K562 (cell line): ENCODE measurements around the gene MYPN. TPM values are rescaled to one million over a fixed set of nuclear protein-coding genes. Genes with fewer than 3 reads are reported as not detected.

Experiments
- CEBPG ChIP-seq, 3 experiments: fragments of 200-800 bp in 1 of 3; sonication (Bioruptor generic) in 1 of 3; sonication (generic) in 1 of 3; formaldehyde crosslinking in 1 of 3; IDR thresholded peaks in 2 of 3; conservative IDR thresholded peaks in 1 of 3; 2 replicates each; pipeline versions ENCODE4 v1.6.1 to v1.8.0; 2016 to 2022; ENCODE audit warnings: missing compliant biosample characterization in 2 of 3, missing genetic modification characterization in 2 of 3, mild to moderate bottlenecking in 1 of 3, missing genetic modification reagents in 1 of 3
- CREM ChIP-seq: IDR thresholded peaks from 2 replicates; pipeline ENCODE4 v1.6.1; 2014; ENCODE audit warnings: antibody characterized with exemption, low read depth
- CTBP1 ChIP-seq: fragments of 450-650 bp; IDR thresholded peaks from 2 replicates; pipeline ENCODE4 v1.6.1; 2016; ENCODE audit warnings: borderline replicate concordance
- FOXJ2 ChIP-seq: fragments of 200-800 bp; sonication (Bioruptor generic); IDR thresholded peaks from 2 replicates; pipeline ENCODE4 v1.6.1; 2016; ENCODE audit warnings: missing genetic modification characterization, missing compliant biosample characterization
- FOXK2 ChIP-seq, 2 experiments: fragments of 450-650 bp; IDR thresholded peaks in 1 of 2; conservative IDR thresholded peaks in 1 of 2; 2 replicates each; pipeline ENCODE4 v1.6.1; 2016; ENCODE audit warnings: low read depth in 2 of 2, mild to moderate bottlenecking in 1 of 2
- GATA2 ChIP-seq: sonication (generic); formaldehyde crosslinking; IDR thresholded peaks from 2 replicates; pipeline ENCODE4 v1.4.0; 2020; ENCODE audit warnings: mild to moderate bottlenecking, missing genetic modification reagents
- LCOR ChIP-seq: sonication (generic); formaldehyde crosslinking; IDR thresholded peaks from 2 replicates; pipeline ENCODE4 v1.8.0; 2022; ENCODE audit warnings: mild to moderate bottlenecking, missing genetic modification reagents
- NCOR1 ChIP-seq: fragments of 450-650 bp; IDR thresholded peaks from 2 replicates; pipeline ENCODE4 v1.6.1; 2016; ENCODE audit warnings: mild to moderate bottlenecking, moderate library complexity
- NFIC ChIP-seq: fragments of 450-650 bp; IDR thresholded peaks from 2 replicates; pipeline ENCODE4 v1.6.1; 2017; ENCODE audit warnings: mild to moderate bottlenecking, inconsistent platforms
- PHF21A ChIP-seq: fragments of 450-650 bp; IDR thresholded peaks from 2 replicates; pipeline ENCODE4 v1.6.1; 2017; ENCODE audit warnings: low read depth, borderline replicate concordance
- PKNOX1 ChIP-seq: fragments of 450-650 bp; IDR thresholded peaks from 2 replicates; pipeline ENCODE4 v1.6.1; 2016
- SMARCA4 ChIP-seq: fragments of 450-650 bp; IDR thresholded peaks from 2 replicates; pipeline ENCODE4 v1.6.1; 2016
- TEAD1 ChIP-seq, 2 experiments: fragments of 450-650 bp in 1 of 2; sonication (generic) in 1 of 2; formaldehyde crosslinking; IDR thresholded peaks; 2 replicates each; pipeline versions ENCODE4 v1.4.0 to v1.8.0; 2020 to 2022; ENCODE audit warnings: mild to moderate bottlenecking in 2 of 2, missing genetic modification reagents in 1 of 2
- WHSC1 ChIP-seq: IDR thresholded peaks from one replicate; pipeline ENCODE4 v1.6.1; 2012; ENCODE audit warnings: low read length, control low read depth, inconsistent platforms
- ZNF24 ChIP-seq: fragments of 450-650 bp; IDR thresholded peaks from 2 replicates; pipeline ENCODE4 v1.6.1; 2016
- ZNF318 ChIP-seq, 2 experiments: fragments of 450-650 bp; IDR thresholded peaks; 2 replicates each; pipeline ENCODE4 v1.6.1; 2016; ENCODE audit warnings: mild to moderate bottlenecking in 2 of 2, borderline replicate concordance in 1 of 2, low read depth in 1 of 2, moderate library complexity in 1 of 2
- ZNF384 ChIP-seq: IDR thresholded peaks from 2 replicates; pipeline ENCODE4 v1.6.1; 2012; ENCODE audit warnings: low read depth, low read length, improper control_type of control experiment
- polyA plus RNA-seq, 8 experiments: library from polyadenylated mRNA; depleted of rRNA in 4 of 8; stranded (reverse) in 5 of 8; unstranded in 3 of 8; fragments of >200 nt; fragmentation: Nextera tagmentation in 2 of 8; fragmentation: Illumina TruSeq in 1 of 8; extraction: Ambion mirVana in 2 of 8; extraction: Trizol in 1 of 8; gene quantifications; 2 replicates each; pipeline versions ENCODE4 v1.2.1 to v1.2.3, GENCODE V29; 2011 to 2014; ENCODE audit warnings: inconsistent platforms in 1 of 8, missing spikeins in 1 of 8
- total RNA-seq, 7 experiments: library from RNA; depleted of rRNA in 6 of 7; stranded (reverse); fragments of >200 nt in 6 of 7; fragmentation: Illumina TruSeq in 2 of 7; extraction: Trizol in 2 of 7; gene quantifications; 2 replicates each; pipeline versions ENCODE4 v1.2.1 to v1.2.3, GENCODE V29; 2011 to 2021; ENCODE audit warnings: low replicate concordance in 1 of 7

Gene MYPN
- total and polyA plus RNA-seq, 9 of the 15 experiments (the other 6 are each of a cell fraction or from before 2014, with no cell fraction given) = not detected

DNA sequence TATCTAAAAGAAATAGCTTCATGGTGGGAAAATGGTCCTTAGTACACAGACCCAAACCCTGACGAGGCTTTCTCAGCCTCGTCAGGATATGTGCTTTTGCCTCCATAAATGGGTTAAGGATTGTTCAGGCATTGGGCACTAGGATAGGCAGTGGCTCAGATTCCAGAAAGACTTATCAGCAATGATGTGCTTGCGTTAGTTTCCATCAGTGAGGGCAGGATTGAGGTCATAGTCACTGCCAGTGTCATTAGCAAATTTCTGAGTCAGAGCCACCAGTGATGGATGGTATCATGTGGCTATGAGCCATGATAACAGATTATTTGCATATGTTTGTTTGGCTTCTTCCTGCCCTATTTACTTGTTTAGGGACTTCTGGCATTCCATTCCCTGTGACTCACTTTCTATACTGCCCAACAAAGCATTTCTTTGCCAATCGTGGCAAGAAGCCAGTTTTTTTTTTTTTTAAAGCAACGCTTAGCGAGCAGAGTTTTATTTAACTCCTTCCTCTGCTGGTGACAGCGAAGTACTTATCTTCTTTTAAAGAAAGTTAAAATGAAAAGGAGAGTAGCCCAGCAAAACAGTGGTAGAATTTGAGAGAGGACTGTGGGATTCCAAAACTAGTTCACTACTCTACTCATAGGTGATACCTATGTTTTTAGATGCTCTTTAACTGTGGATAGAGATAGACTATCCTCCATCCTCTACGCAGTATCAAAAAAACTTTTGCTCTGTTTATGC is 44.4 kb downstream of the MYPN start (continued):
- TF ChIP-seq ZNF318 (IDR thresholded peaks at IDR 0.05; ENCODE audit: borderline replicate concordance in 1 of 2, low read depth in 1 of 2) (peak in 1 of 2 experiments; percentile 74; a peak in 1 of 4 replicates), FOXK2 (conservative IDR thresholded peaks at IDR 0.05 in 1 of 2, IDR thresholded peaks at IDR 0.05 in 1 of 2; ENCODE audit: low read depth in 2 of 2) (0 out of 4 replicates have a peak, but pooled peaks of 1 of the 2 experiments have one; percentile 16), SMARCA4 (peak; percentile 41; the same call in 1 of the 2 replicates), ZNF384 (peak; percentile 54; the same call in 1 of the 2 replicates), FOXJ2 (tag) (peak; percentile 52; the same call in 1 of the 2 replicates), NFIC (peak; percentile 69), CTBP1 (peak; percentile 49), TEAD1 (CRISPR knock-in tag; IDR thresholded peaks at IDR 0.05) (0 out of 4 replicates have a peak, but pooled peaks of 1 of the 2 experiments have one; percentile 35), WHSC1 (no peak), ZNF24 (no peak), GATA2 (CRISPR knock-in tag) (no peak), PHF21A (no peak), CREM (peak; percentile 31; the same call in 1 of the 2 replicates), NCOR1 (no peak), PKNOX1 (peak; percentile 49; the same call in 1 of the 2 replicates), LCOR (CRISPR knock-in tag) (no peak), CEBPG (CRISPR knock-in tag; IDR thresholded peaks at IDR 0.05) (no peak), CEBPG (tag; conservative IDR thresholded peaks at IDR 0.05 in 1 of 2, IDR thresholded peaks at IDR 0.05 in 1 of 2) (peak in 1 of 2 experiments; percentile 58; a peak in 2 of 4 replicates)
